KMS-11 (cell line): ENCODE data around the gene MCOLN3.

Experiments used
- H2AFZ ChIP-seq: fragments of 200-600 bp; sonication (generic); 2 replicates; pipeline ENCODE4 v1.6.1; 2016; ENCODE audit warnings: antibody characterized with exemption, mixed run types, low read depth
- H3K27ac ChIP-seq: fragments of 200-600 bp; sonication (generic); 2 replicates; pipeline ENCODE4 v1.6.1; 2016; ENCODE audit warnings: mild to moderate bottlenecking, mixed run types
- H3K27me3 ChIP-seq: fragments of 200-600 bp; sonication (generic); 2 replicates; pipeline ENCODE4 v1.6.1; 2017; ENCODE audit warnings: mild to moderate bottlenecking, low read depth, mixed run types, moderate library complexity; ENCODE audit not compliant: insufficient read depth
- H3K36me3 ChIP-seq: fragments of 200-600 bp; sonication (generic); 2 replicates; pipeline ENCODE4 v1.6.1; 2017; ENCODE audit warnings: mild to moderate bottlenecking, mixed run types; ENCODE audit not compliant: insufficient read depth
- H3K4me1 ChIP-seq: fragments of 200-600 bp; sonication (generic); 2 replicates; pipeline ENCODE4 v1.6.1; 2016; ENCODE audit warnings: mild to moderate bottlenecking, low read depth, mixed run types; ENCODE audit not compliant: poor library complexity, severe bottlenecking
- H3K4me2 ChIP-seq: fragments of 200-600 bp; sonication (generic); 2 replicates; pipeline ENCODE4 v1.7.0; 2016; ENCODE audit warnings: mild to moderate bottlenecking, mixed run types
- H3K4me3 ChIP-seq: fragments of 200-600 bp; sonication (generic); IDR thresholded peaks from 2 replicates; pipeline ENCODE4 v1.6.1; 2017; ENCODE audit warnings: low read depth, low read length, mixed read lengths; ENCODE audit not compliant: insufficient read depth
- H3K79me2 ChIP-seq: fragments of 200-600 bp; sonication (generic); 2 replicates; pipeline ENCODE4 v1.6.1; 2016; ENCODE audit warnings: low read depth, mixed run types; ENCODE audit not compliant: insufficient read depth
- H3K9ac ChIP-seq: fragments of 200-600 bp; sonication (generic); 2 replicates; pipeline ENCODE4 v1.6.1; 2016; ENCODE audit warnings: mild to moderate bottlenecking, mixed run types
- H4K20me1 ChIP-seq: fragments of 200-600 bp; sonication (generic); 2 replicates; pipeline ENCODE4 v1.6.1; 2016; ENCODE audit warnings: mild to moderate bottlenecking, mixed run types; ENCODE audit not compliant: insufficient read depth
- CTCF ChIP-seq: fragments of 200-600 bp; sonication (generic); conservative IDR thresholded peaks from 2 replicates; pipeline ENCODE4 v1.6.1; 2017; ENCODE audit warnings: low read depth, mild to moderate bottlenecking, antibody characterized with exemption, low read length, moderate library complexity, mixed read lengths

The MCOLN3 gene

GRCh38 chr1:84972377-84972987 is 75.8 kb downstream of the MCOLN3 start:
- Histone ChIP-seq H2AFZ (no peak overlapping the region; the same call in 1 of the 2 replicates), H3K79me2 (no peaks in the 10 kb centered on the region), H3K36me3 (no peaks in the 10 kb centered on the region), H3K27ac (peak overlapping the region; percentile 60), H4K20me1 (no peaks in the 10 kb centered on the region), H3K9ac (peak overlapping the region; percentile 13; the same call in 1 of the 2 replicates), H3K4me3 (no peak overlapping the region), H3K27me3 (no peaks in the 10 kb centered on the region), H3K4me1 (peaks cover 49% of the 10 kb centered on the region), H3K4me2 (peak overlapping the region; percentile 64)
- no peak for TF ChIP-seq CTCF

- no peak overlapping the region for H3K4me3 ChIP-seq
- no peaks in the 10 kb centered on the region for H4K20me1 ChIP-seq
- no peaks in the 10 kb centered on the region for H3K79me2 ChIP-seq
- H3K4me2 ChIP-seq: peak overlapping the region; percentile 64
- peak overlapping the region; percentile 60 for H3K27ac ChIP-seq
- no peak overlapping the region; the same call in 1 of the 2 replicates for H3K9ac ChIP-seq
- no peak for TF ChIP-seq CTCF
- H3K27me3 ChIP-seq: no peaks in the 10 kb centered on the region
- H2AFZ ChIP-seq: no peak overlapping the region
- peaks cover 49% of the 10 kb centered on the region for H3K4me1 ChIP-seq
- H3K36me3 ChIP-seq: no peaks in the 10 kb centered on the region
Observed at GRCh38 chr1:84971957-84972356, 76.3 kb downstream of the MCOLN3 start.

GRCh38 chr1:84969489-84970250 is 78.6 kb downstream of the MCOLN3 start:
- H2AFZ ChIP-seq: no peak overlapping the region
- no peaks in the 10 kb centered on the region for H3K27me3 ChIP-seq
- no peak overlapping the region for H3K27ac ChIP-seq
- no peaks in the 10 kb centered on the region for H4K20me1 ChIP-seq
- no peak overlapping the region for H3K4me3 ChIP-seq
- H3K79me2 ChIP-seq: no peaks in the 10 kb centered on the region
- H3K4me2 ChIP-seq: no peak overlapping the region
- no peaks in the 10 kb centered on the region for H3K36me3 ChIP-seq
- no peak overlapping the region for H3K9ac ChIP-seq
- TF ChIP-seq CTCF: no peak
- H3K4me1 ChIP-seq: peaks cover 43% of the 10 kb centered on the region

GRCh38 chr1:84968865-84969264 is 79.4 kb downstream of the MCOLN3 start:
- Histone ChIP-seq H3K36me3 (no peaks in the 10 kb centered on the region), H3K27ac (no peak overlapping the region), H3K27me3 (no peaks in the 10 kb centered on the region), H3K4me2 (no peak overlapping the region), H3K9ac (no peak overlapping the region), H3K79me2 (no peaks in the 10 kb centered on the region), H4K20me1 (no peaks in the 10 kb centered on the region), H2AFZ (no peak overlapping the region), H3K4me3 (no peak overlapping the region), H3K4me1 (peaks cover 35% of the 10 kb centered on the region)
- no peak for TF ChIP-seq CTCF
